Prostate gland (tissue), 2 donors: ENCODE measurements around the gene PEX19. TPM values are rescaled to one million over a fixed set of nuclear protein-coding genes. Genes with fewer than 3 reads are reported as not detected.
A peak's percentile ranks its signal among the peaks of the same experiment; 100 is the strongest.
"Not testable (repeated sequence)": the region's sequence is repeated elsewhere in the genome, so short reads cannot be mapped to it uniquely, and the experiment has no call there.

ENCODE experiments used
- DNase-seq: peaks from one replicate; pipeline ENCODE4 v3.0.0-alpha.2; 2019; ENCODE audit warnings: low spot score
- H3K27ac ChIP-seq, 2 donors: fragments of 200-600 bp; sonication (generic); 2 replicates each; pipeline ENCODE4 v1.5.1; 2017 to 2019
- H3K27me3 ChIP-seq: fragments of 200-600 bp; sonication (generic); replicated peaks from 2 replicates; pipeline ENCODE4 v1.5.1; 2019; ENCODE audit not compliant: insufficient read depth
- H3K36me3 ChIP-seq, 2 donors: fragments of 200-600 bp; sonication (generic); 1 replicate in 1 of 2; 2 replicates in 1 of 2; pipeline versions ENCODE4 v1.5.1 to v1.8.1; 2017 to 2019
- H3K4me1 ChIP-seq: fragments of 200-600 bp; sonication (generic); replicated peaks from 2 replicates; pipeline ENCODE4 v1.5.1; 2019
- H3K4me3 ChIP-seq, 2 donors: fragments of 200-600 bp; sonication (generic); 2 replicates each; pipeline ENCODE4 v1.5.1; 2017 to 2019
- H3K9me3 ChIP-seq: fragments of 200-600 bp; sonication (generic); 2 replicates; pipeline ENCODE4 v1.5.1; 2017
- CTCF ChIP-seq, 4 experiments: fragments of 200-600 bp in 2 of 4; fragments of 450-650 bp in 2 of 4; sonication (generic) in 2 of 4; IDR thresholded peaks; 1 replicate in 3 of 4; 2 replicates in 1 of 4; pipeline ENCODE4 v1.5.1; 2016 to 2019; ENCODE audit warnings: antibody characterized with exemption in 4 of 4, mild to moderate bottlenecking in 2 of 4, moderate library complexity in 2 of 4
- POLR2A ChIP-seq: fragments of 450-650 bp; IDR thresholded peaks from one replicate; pipeline ENCODE4 v1.6.1; 2016; ENCODE audit warnings: antibody characterized with exemption, mild to moderate bottlenecking
- POLR2AphosphoS5 ChIP-seq: sonication (generic); formaldehyde crosslinking; IDR thresholded peaks from one replicate; pipeline ENCODE4 v1.6.1; 2017; ENCODE audit warnings: antibody characterized with exemption
- WGBS: methylation state at CpG from one replicate; pipeline ENCODE4 v1.1.5; 2018; 5-methylcytosine and 5-hydroxymethylcytosine counted together
- intact Hi-C: fragments of 100-400 bp; cut with DNase I; formaldehyde crosslinking; loops from one replicate; pipeline ENCODE4 v1.14.2; 2022
- total RNA-seq, 2 donors: library from RNA; depleted of rRNA; stranded (reverse); fragments of >200 nt; gene quantifications; one replicate each; pipeline ENCODE4 v1.1.0, GENCODE V29; 2016

PEX19 gene
- total RNA-seq, 2 donors from 2014 or later = 49.6 to 61.0 TPM

DNA sequence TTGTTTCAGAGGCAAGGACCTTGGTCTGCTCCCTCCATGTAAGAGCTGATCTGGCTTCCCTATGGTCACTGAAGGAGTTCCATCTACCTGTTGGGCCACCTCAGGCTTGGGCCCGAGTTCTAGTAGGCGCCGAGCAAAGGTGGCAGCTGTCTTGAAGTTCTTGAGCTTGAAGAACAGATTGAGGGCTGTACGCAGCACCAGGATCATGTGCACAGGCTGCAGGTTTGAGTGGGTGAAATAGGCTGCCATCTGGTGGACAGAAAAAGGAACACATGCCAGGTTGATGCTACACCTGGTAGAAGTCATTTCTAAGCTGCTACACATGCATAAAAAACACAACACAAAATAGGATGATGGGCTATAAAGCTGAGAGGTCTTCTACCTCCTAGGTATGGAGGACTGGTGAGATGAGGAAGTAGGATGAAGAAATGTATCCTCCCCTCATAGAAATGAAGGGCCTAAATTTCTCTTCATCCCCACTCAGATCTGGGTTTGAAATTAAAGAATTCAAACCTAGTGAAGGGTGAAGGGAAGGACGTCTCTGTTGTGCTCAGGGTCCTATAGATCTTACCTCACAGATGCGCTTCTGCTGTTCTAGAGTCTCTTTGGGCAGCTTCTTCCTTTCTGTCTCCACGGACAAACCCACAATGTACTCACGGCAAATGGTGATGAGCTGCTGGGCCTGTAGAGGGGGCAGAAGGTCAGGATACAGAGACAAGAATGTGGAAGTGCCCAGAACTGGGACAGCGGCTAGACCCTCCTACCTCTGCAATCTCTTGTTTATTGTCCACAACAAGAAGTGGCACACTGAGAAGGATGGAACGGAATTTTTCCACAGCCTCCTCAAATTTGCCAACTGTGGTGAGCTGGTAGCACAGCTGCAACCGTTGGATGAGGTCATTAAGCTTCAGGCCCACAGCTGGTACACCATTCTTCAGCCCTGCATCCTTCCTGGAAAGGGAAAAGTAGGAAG is 6.6 kb upstream of the PEX19 start:
- TF ChIP-seq CTCF (IDR thresholded peaks at IDR 0.05) = peak; percentile 76 to 85 (median 80)
- no peak for TF ChIP-seq POLR2A
- peak; percentile 52 for TF ChIP-seq POLR2AphosphoS5
- intact Hi-C loops = loop anchor here (2.0 to 5.0 kb wide), 2 partner anchors 99 to 189 kb away; no protein-coding TSS in a partner anchor
- no peaks in the 10 kb centered on the region for H3K27me3 ChIP-seq
- H3K4me1 ChIP-seq = no peaks in the 10 kb centered on the region
- H3K4me3 ChIP-seq = no peak overlapping the region
- H3K27ac ChIP-seq = no peak overlapping the region
- WGBS = 32% methylated on average over 11 of the region's 11 CpGs
- H3K36me3 ChIP-seq = peaks cover 42 to 56% of the 10 kb centered on the region in 2 donors
- DNase-seq = peak; percentile 67
- H3K9me3 ChIP-seq = no peaks in the 10 kb centered on the region

DNA sequence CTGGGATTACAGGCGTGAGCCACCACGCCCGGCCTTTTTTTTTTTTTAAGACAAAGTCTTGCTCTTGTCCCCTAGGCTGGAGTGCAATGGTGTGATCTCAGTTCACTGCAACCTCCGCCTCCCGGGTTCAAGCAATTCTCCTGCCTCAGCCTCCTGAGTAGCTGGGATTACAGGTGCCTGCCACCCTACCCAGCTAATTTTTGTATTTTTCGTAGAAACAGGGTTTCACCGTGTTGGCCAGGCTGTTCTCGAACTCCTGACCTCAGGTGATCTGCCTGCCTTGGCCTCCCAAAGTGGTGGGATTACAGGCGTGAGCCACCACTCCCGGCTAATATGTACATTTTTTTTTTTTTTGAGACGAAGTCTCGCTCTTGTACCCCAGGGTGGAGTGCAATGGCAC is 2.8 kb upstream of the PEX19 start:
- intact Hi-C loops, DNase-seq, H3K9me3 ChIP-seq, H3K27me3 ChIP-seq, H3K4me1 ChIP-seq, H3K4me3 ChIP-seq, H3K27ac ChIP-seq: not testable (repeated sequence)
- peaks cover 23 to 29% of the 10 kb centered on the region in 2 donors for H3K36me3 ChIP-seq
- 96% methylated on average over 12 of the region's 12 CpGs for WGBS

DNA sequence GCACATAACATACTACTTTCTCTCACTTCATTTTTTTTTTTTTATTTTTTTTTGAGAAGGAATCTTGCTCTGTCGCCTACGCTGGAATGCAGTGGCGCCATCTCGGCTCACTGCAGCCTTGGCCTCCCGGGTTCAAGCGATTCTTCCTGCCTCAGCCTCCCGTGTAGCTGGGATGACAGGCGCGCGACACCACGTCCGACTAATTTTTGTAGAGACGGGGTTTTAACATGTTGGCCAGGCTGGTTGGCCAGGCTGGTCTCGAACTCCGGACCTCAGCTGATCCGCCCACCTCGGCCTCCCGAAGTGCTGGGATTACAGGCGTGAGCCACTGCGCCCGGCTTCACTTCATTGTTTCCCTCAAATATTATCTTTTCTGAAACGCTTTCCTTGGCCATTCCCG is 573 bp upstream of the PEX19 start:
- H3K4me3 ChIP-seq = peak overlapping the region in 1 of 2 donors; percentile 80
- TF ChIP-seq POLR2A = no peak
- TF ChIP-seq POLR2AphosphoS5 = no peak
- TF ChIP-seq CTCF (IDR thresholded peaks at IDR 0.05) = no peak
- no peak overlapping the region for H3K27ac ChIP-seq
- intact Hi-C loops = no loop called here
- H3K9me3 ChIP-seq = no peaks in the 10 kb centered on the region
- no peak for DNase-seq
- H3K4me1 ChIP-seq = peaks cover 6% of the 10 kb centered on the region
- H3K36me3 ChIP-seq = peaks cover 15 to 23% of the 10 kb centered on the region in 2 donors
- 87% methylated on average over 23 of the region's 23 CpGs for whole genome bisulfite sequencing
- no peaks in the 10 kb centered on the region for H3K27me3 ChIP-seq

GRCh38 chr1:160284220-160284781 is 632 bp downstream of the PEX19 start:
- Histone ChIP-seq H3K9me3 (no peaks in the 10 kb centered on the region), H3K36me3 (peaks cover 6 to 15% of the 10 kb centered on the region in 2 donors), H3K4me1 (peaks cover 6% of the 10 kb centered on the region), H3K27me3 (no peaks in the 10 kb centered on the region), H3K27ac (peak overlapping the region; percentile 70 to 77), H3K4me3 (peak overlapping the region; percentile 50 to 80)
- intact Hi-C loops = no loop called here
- under 1% methylated on average over 15 of the region's 15 CpGs for WGBS
- DNase-seq = no peak
- TF ChIP-seq CTCF (IDR thresholded peaks at IDR 0.05) = no peak
- TF ChIP-seq POLR2AphosphoS5 = no peak
- TF ChIP-seq POLR2A = no peak

DNA sequence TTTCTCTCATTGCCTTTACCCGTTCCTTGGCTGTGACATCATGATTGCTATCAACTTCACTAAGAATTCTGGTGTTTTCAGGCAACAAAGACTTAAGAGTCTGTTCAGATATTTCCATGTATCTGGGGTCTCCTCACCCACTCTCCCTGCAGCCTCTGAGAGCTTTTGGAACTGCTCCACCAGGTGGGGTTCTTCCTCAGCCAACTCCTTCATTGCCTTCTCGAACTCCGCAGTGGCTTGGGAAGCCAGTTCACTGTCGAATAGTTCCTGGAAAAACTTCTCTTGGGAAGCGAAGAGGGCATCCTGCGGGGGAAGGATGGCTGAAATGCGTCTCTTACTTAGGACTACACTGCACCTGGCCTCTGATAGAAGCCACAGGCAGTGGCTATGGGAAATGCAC is 2.1 kb downstream of the PEX19 start:
- WGBS = 83% methylated on average over 7 of the region's 7 CpGs
- DNase-seq = no peak
- Histone ChIP-seq H3K27ac (no peak overlapping the region), H3K4me1 (peaks cover 6% of the 10 kb centered on the region), H3K4me3 (no peak overlapping the region), H3K27me3 (no peaks in the 10 kb centered on the region), H3K36me3 (peaks cover 15 to 18% of the 10 kb centered on the region in 2 donors), H3K9me3 (no peaks in the 10 kb centered on the region)
- intact Hi-C loops = no loop called here
- TF ChIP-seq POLR2AphosphoS5 = no peak
- no peak for TF ChIP-seq POLR2A
- TF ChIP-seq CTCF (IDR thresholded peaks at IDR 0.05) = no peak
